Activated CD8-positive, alpha-beta T cell treated with anti-CD3 and anti-CD28 coated beads for 36 hours (primary cell): Measurements from ENCODE around the gene REPIN1. TPM values are rescaled to one million over a fixed set of nuclear protein-coding genes. Genes with fewer than 3 reads are reported as not detected.

Source experiments
- ATAC-seq: fragments of 200-7000 bp; cut with Tn5 transposase; one replicate; pipeline ENCODE4 v1.10.0; 2021; ENCODE audit warnings: mild to moderate bottlenecking, moderate library complexity
- CTCF ChIA-PET: fragments of 350-600 bp; sonication (Branson Sonifier 250); formaldehyde crosslinking; loops from one replicate; lab custom pipeline; 2021; ENCODE audit warnings: antibody characterized with exemption; lab: Charles Lee
- POLR2A ChIA-PET: fragments of 350-600 bp; sonication (Branson Sonifier 250); formaldehyde crosslinking; loops from one replicate; lab custom pipeline; 2021; ENCODE audit warnings: antibody characterized with exemption; lab: Charles Lee
- DNase-seq: peaks from one replicate; pipeline ENCODE4 v3.0.0-alpha.2; 2020
- H3K27ac Mint-ChIP-seq: one replicate; pipeline ENCODE4 v1.8.0; 2021; ENCODE audit warnings: mild to moderate bottlenecking, mixed read lengths
- H3K27me3 Mint-ChIP-seq: one replicate; pipeline ENCODE4 v1.8.0; 2021; ENCODE audit warnings: mixed read lengths
- H3K36me3 Mint-ChIP-seq: one replicate; pipeline ENCODE4 v1.8.0; 2021; ENCODE audit warnings: low read depth, mixed read lengths
- H3K4me1 Mint-ChIP-seq: one replicate; pipeline ENCODE4 v1.8.0; 2021; ENCODE audit warnings: low read depth, mixed read lengths
- H3K4me3 Mint-ChIP-seq: one replicate; pipeline ENCODE4 v1.8.0; 2021; ENCODE audit warnings: mild to moderate bottlenecking, moderate library complexity, mixed read lengths
- H3K9me3 Mint-ChIP-seq: one replicate; pipeline ENCODE4 v1.8.0; 2021; ENCODE audit warnings: mixed read lengths
- intact Hi-C: fragments of 100-400 bp; cut with micrococcal nuclease; formaldehyde crosslinking; loops from one replicate; pipeline ENCODE4 v1.10.0; 2022
- total RNA-seq, 2 experiments: library from RNA; stranded (reverse); gene quantifications; one replicate each; pipeline ENCODE4 v1.2.3, GENCODE V29; 2021
- TF ChIP-seq, protein P1 (sequence below): fragments of 200-600 bp; IDR thresholded peaks from one replicate; pipeline ENCODE4 v1.8.0; 2022; ENCODE audit warnings: antibody characterized with exemption, mild to moderate bottlenecking

REPIN1 gene
- total RNA-seq, 2 experiments from 2014 or later = 56.0 to 59.2 TPM

DNA sequence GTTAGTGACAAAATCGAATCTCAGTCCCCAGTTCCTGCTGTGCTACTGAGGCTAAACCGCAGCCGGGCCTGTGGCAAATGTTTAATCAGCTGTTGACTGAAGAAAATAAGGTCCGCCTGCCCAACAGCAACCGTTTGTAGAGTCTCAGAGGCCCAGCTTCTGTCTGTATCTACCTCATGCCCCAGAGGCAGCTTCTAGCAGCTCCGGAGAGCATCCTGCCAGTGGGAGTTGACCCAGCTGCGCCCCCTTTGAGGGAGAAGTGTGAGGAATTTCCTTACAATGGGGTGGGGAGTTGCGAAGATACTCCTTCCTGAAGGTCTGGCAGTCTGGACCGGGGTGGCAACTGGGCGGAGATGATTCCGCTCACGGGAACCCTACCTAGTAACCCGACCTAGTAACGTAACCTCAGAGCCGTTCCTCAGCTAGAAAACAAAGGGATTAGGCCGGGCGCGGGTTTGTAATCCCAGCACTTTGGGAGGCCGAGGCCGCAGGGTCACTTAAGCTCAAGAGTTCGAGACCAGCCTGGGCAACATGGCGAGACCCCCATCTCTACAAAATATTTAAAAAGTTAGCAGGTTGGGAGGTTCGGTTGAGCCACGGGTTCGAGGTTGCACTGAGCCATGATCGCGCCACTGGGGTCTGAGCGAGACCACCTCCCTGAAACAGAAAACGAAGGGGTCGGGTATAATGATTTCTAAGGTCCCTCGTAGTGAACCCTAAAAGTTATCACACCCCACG is 9.7 kb downstream of the REPIN1 start:
- intact Hi-C loops = no loop called here
- H3K4me1 Mint-ChIP-seq = peaks cover 53% of the 10 kb centered on the region
- ATAC-seq (no peak), DNase-seq (peak; percentile 77)
- TF ChIP-seq, protein P1, sequence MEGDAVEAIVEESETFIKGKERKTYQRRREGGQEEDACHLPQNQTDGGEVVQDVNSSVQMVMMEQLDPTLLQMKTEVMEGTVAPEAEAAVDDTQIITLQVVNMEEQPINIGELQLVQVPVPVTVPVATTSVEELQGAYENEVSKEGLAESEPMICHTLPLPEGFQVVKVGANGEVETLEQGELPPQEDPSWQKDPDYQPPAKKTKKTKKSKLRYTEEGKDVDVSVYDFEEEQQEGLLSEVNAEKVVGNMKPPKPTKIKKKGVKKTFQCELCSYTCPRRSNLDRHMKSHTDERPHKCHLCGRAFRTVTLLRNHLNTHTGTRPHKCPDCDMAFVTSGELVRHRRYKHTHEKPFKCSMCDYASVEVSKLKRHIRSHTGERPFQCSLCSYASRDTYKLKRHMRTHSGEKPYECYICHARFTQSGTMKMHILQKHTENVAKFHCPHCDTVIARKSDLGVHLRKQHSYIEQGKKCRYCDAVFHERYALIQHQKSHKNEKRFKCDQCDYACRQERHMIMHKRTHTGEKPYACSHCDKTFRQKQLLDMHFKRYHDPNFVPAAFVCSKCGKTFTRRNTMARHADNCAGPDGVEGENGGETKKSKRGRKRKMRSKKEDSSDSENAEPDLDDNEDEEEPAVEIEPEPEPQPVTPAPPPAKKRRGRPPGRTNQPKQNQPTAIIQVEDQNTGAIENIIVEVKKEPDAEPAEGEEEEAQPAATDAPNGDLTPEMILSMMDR = no peak
- peak overlapping the region; percentile 73 for H3K4me3 Mint-ChIP-seq
- no peaks in the 10 kb centered on the region for H3K27me3 Mint-ChIP-seq
- CTCF ChIA-PET = interaction anchor here (0.9 to 2.2 kb wide), 5 partner anchors 9 to 44 kb away, joined by 3 to 10 read pairs (median 4); partner anchors contain the start of gene REPIN1
- no peaks in the 10 kb centered on the region for H3K9me3 Mint-ChIP-seq
- POLR2A ChIA-PET = interaction anchor here (0.9 to 2.3 kb wide), 5 partner anchors 10 to 28 kb away, joined by 4 to 26 read pairs (median 8); partner anchors contain the start of gene REPIN1
- H3K36me3 Mint-ChIP-seq = peaks cover 14% of the 10 kb centered on the region
- H3K27ac Mint-ChIP-seq = peak overlapping the region; percentile 70

DNA sequence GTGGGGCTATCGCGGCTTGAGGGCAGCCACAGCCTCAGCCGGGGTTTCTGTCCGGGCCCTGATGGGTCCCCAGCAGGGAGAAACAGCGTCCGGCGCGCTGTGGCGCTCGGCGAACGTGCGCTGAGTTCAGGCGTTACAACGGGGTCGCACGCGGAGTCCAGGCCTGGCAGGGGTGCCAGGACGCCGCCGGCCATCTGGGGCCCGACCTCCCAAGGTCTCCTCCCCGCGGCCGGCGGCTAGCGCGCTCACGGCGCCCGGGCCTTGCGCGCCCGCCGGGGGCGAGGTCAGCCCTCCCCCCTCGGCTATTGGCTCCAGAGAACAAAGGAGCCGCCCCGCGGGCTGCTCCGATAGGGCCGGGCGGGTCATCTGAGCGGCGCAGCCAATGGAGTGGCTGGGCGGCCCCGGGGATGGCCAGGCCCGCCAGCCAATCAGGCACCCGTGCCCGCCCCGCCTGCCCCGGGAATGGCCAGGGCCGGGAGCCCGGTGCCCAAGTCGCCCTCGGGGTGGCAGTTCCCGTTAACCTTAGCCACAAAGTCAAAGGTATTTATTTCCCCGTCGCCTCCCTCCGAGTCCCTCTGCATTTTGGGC is 10.3 kb downstream of the REPIN1 start, which contains the start of gene ZNF775:
TSS of gene ZNF775 (plus strand) at position 478 of the 588 bp plus-strand sequence. CDS start 9,141 bp downstream, outside the sequence.
- H3K4me3 Mint-ChIP-seq = peak within 1 kb of the TSS; percentile 88
- H3K27me3 Mint-ChIP-seq = no peaks in the 10 kb centered on the region
- peaks cover 47% of the 10 kb centered on the region for H3K4me1 Mint-ChIP-seq
- peak; percentile 97 for ATAC-seq
- TF ChIP-seq, protein P1 = no peak
- intact Hi-C loops = no loop called here
- peak; percentile 94 for DNase-seq
- peak within 1 kb of the TSS; percentile 70 for H3K27ac Mint-ChIP-seq
- no peaks in the 10 kb centered on the region for H3K9me3 Mint-ChIP-seq
- peaks cover 9% of the 10 kb centered on the region for H3K36me3 Mint-ChIP-seq
- ChIA-PET CTCF (interaction anchor here (1.4 to 2.2 kb wide), 3 partner anchors 10 to 29 kb away, joined by 4 to 10 read pairs (median 7); partner anchors contain the start of gene REPIN1), POLR2A (interaction anchor here (1.0 to 2.3 kb wide), 4 partner anchors 10 to 27 kb away, joined by 4 to 26 read pairs (median 12); partner anchors contain the start of gene REPIN1)

DNA sequence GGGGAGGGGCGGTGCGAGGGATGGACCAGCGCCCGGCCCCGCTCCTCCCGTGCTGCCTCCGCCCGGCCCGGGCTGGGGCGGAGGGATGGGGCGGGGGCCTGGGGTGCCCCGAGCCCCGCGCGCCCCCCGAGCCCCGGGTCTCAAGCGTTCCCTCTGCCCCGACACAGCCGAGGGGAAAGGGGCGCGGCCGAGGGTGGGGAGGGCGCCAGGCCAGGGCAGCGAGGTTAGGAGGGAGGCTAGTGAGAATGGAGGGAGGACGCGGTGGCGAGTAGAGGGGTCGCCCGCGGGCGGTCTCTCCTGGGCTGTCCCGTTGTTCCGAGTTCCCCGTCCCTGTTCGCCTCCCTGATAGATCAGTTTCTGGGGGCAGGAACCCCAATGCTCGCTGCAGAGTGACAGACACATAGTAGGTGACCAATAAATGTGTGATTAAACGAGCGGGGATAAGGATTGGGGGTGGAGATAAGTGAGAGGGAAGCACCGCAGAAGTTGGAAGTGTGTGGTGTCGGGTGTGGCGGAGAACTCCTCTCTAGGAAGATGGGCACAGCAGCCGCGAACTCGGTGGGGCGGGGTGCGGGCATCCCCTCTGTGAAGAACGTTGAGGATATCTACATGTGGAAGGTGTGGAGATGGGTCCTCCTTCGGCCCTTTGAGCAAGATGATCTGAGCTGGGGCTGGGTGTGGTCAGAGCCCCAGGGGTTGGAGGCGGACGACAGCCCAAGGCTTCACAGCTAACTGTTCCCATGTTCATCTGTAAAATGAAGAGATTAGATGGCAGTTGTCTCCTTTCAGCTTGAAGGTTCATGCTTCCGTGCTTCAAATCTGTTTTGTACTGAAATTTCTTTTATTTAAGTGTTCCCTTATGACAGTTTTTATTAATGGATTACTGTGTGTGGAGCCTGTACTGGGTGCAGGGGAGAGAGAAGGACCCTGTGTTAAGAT is 11.1 kb downstream of the REPIN1 start:
- peak; percentile 30 for DNase-seq
- TF ChIP-seq, protein P1 = no peak
- H3K4me3 Mint-ChIP-seq = peak overlapping the region; percentile 88
- H3K27ac Mint-ChIP-seq = peak overlapping the region; percentile 62
- CTCF ChIA-PET = interaction anchor here (1.0 to 1.7 kb wide), 3 partner anchors 24 to 27 kb away, joined by 3 to 10 read pairs (median 4); a partner anchor contains a TSS
- H3K36me3 Mint-ChIP-seq = peaks cover 4% of the 10 kb centered on the region
- POLR2A ChIA-PET = interaction anchor here (1.9 to 2.3 kb wide), 4 partner anchors 11 to 27 kb away, joined by 7 to 26 read pairs (median 12); partner anchors contain the start of gene REPIN1
- H3K4me1 Mint-ChIP-seq = peaks cover 41% of the 10 kb centered on the region
- intact Hi-C loops = no loop called here
- H3K27me3 Mint-ChIP-seq = no peaks in the 10 kb centered on the region
- peak; percentile 37 for ATAC-seq
- H3K9me3 Mint-ChIP-seq = no peaks in the 10 kb centered on the region

DNA sequence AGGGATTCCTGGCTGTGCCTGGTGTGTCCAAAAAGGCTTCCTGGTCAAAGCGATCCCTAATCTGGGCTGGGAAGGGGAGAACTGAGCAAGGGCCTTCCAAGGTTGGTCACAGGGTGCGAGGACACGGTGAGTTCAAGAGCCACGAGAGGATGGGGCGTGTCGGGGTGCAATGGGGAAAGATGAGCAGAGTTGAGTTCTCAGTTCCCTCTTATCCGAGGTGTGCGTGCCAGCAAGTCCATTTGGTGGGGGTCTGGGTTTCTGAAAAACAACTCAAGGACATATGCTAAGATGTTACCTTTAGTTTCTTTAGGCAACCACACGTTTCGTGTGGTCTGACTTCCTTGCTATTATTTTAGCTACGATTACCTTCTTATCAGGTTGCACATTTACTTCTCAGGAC is 11.8 kb downstream of the REPIN1 start:
- peak overlapping the region; percentile 88 for H3K4me3 Mint-ChIP-seq
- ATAC-seq = no peak
- no peaks in the 10 kb centered on the region for H3K27me3 Mint-ChIP-seq
- intact Hi-C loops = no loop called here
- ChIA-PET POLR2A (interaction anchor here (1.9 kb wide), 1 partner anchor 27 kb away, joined by 7 read pairs; no protein-coding TSS in a partner anchor), CTCF (interaction anchor here (1.0 to 1.2 kb wide), 2 partner anchors 24 to 27 kb away, joined by 3 to 4 read pairs; no protein-coding TSS in a partner anchor)
- DNase-seq = no peak
- H3K27ac Mint-ChIP-seq = no peak overlapping the region
- H3K4me1 Mint-ChIP-seq = peaks cover 37% of the 10 kb centered on the region
- TF ChIP-seq, protein P1 = no peak
- no peaks in the 10 kb centered on the region for H3K9me3 Mint-ChIP-seq
- H3K36me3 Mint-ChIP-seq = peaks cover 4% of the 10 kb centered on the region
